Omental fat pad (tissue), 4 donors: ENCODE results near the gene SYK. TPM values are rescaled to one million over a fixed set of nuclear protein-coding genes. Genes with fewer than 3 reads are reported as not detected.

Experiments used
- ATAC-seq: fragments of 150-250 bp; one replicate; pipeline ENCODE4 v1.9.1; 2016; ENCODE audit warnings: mild to moderate bottlenecking, moderate library complexity; ENCODE audit not compliant: low FRiP score
- DNase-seq: peaks from one replicate; pipeline ENCODE4 v3.0.0-alpha.2; 2019; ENCODE audit warnings: low spot score
- total RNA-seq, 4 donors: library from RNA; depleted of rRNA; stranded (reverse); fragments of >200 nt; gene quantifications; one replicate each; pipeline ENCODE4 v1.1.0, GENCODE V29; 2016
- TF ChIP-seq, protein P1 (sequence below), 3 donors: fragments of 450-650 bp; IDR thresholded peaks; one replicate each; pipeline ENCODE4 v1.5.1; 2016 to 2017; ENCODE audit warnings: antibody characterized with exemption in 3 of 3, mild to moderate bottlenecking in 3 of 3, moderate library complexity in 2 of 3

Gene SYK
- total RNA-seq, 4 donors from 2014 or later = 12.4 to 36.1 (median 25.9) TPM

DNA sequence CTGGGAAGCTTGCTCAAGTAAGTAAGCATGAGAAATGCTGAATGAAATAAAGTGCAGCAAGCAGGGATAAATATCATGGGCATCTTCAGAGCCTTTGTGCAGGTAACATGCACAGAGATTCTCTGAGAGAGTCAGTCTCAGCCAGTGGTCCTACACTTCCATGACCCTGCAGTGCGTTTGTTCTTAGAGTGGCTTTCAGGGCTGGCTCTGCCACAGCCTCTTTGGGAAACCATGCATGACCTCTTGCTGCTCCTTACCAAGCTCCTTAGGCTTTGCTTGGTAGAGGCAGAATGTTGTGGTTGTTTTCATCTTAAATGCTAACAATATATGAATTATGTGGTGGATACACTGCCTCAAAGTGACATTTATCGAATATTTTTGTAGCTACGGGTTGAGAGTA, 5.4 kb downstream of the SYK start:
- DNase-seq (no peak), ATAC-seq (no peak)
- TF ChIP-seq, protein P1, sequence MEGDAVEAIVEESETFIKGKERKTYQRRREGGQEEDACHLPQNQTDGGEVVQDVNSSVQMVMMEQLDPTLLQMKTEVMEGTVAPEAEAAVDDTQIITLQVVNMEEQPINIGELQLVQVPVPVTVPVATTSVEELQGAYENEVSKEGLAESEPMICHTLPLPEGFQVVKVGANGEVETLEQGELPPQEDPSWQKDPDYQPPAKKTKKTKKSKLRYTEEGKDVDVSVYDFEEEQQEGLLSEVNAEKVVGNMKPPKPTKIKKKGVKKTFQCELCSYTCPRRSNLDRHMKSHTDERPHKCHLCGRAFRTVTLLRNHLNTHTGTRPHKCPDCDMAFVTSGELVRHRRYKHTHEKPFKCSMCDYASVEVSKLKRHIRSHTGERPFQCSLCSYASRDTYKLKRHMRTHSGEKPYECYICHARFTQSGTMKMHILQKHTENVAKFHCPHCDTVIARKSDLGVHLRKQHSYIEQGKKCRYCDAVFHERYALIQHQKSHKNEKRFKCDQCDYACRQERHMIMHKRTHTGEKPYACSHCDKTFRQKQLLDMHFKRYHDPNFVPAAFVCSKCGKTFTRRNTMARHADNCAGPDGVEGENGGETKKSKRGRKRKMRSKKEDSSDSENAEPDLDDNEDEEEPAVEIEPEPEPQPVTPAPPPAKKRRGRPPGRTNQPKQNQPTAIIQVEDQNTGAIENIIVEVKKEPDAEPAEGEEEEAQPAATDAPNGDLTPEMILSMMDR (IDR thresholded peaks at IDR 0.05) = no peak

DNA sequence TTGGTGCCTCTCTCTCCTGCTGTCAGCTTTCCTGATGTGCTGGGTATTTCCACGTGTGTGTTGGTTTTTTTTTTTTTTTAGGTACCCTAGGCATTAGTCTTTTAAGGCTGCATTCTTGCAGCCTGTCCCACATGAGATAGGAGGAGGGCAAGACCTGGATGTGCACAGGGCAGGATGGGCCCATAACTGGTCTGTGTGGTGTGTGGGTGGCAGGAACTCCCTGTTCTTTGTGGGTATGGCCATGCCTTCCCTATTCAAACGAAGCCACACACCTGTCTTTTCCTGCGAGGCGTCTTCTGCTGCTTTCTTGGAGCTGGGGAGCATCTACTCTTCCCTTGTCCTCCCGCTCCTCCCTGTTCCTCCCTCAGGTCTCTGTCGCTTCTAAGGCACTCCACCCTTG, 6.8 kb downstream of the SYK start:
- DNase-seq (no peak), ATAC-seq (no peak)
- TF ChIP-seq, protein P1 (IDR thresholded peaks at IDR 0.05) = no peak

DNA sequence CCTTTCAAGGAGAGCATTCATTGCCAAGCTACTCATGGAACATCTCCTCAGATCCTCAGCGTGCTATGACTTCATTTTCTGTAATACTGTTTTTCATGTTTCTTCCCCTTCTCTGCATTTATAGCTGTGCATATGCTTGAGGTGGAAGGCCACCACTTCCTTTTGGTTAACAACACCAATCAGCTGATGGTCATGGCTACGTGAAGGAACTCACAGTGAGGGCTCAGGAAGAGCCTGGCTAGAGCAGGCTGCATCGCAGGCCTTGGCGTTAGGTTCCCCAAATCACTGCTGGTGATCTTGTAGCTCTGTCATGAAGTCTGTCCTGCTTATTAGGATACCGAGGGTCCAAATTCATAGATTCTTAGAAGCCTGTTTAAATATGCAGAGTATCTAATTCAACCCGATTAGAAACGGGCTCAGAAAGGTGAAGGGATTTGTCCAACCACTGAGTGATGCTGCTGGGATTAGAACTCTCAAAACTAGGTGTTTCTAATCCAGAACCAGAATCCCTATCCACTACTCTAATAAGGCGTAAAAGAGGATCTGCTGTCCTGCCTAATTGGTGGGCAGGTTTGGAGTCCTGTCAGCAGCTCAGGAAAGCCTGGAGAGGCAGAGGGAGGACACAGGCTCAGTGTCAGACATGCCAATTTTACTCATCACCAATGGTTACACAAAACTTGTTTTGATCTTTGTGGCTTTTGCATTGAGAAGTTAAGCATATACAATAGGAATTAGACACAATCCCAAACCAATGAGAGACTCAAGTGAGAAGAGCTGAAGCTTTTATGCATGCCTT, 7.5 kb downstream of the SYK start:
- DNase-seq (no peak), ATAC-seq (no peak)
- TF ChIP-seq, protein P1 (IDR thresholded peaks at IDR 0.05) = no peak

DNA sequence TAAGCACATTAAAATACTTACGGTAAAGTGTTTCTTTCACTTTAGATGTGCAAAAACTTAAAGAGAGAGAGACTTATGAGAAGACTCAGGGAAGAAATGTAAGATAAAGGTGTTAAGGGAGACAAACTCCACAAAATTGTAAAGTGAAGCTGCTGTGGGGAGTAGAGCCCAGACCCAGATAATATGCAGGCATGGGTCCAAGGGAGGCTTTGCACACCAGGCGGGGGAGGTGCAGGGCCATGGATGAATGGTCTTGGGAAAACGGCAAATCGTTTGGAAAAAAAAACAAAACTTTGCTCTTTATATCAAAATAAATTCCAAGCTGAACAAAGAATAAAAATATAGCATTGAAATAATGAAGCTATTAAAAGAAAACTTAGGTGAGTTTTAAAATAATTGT, 9.1 kb downstream of the SYK start:
- no peak for ATAC-seq
- TF ChIP-seq, protein P1 (IDR thresholded peaks at IDR 0.05) = no peak

DNA sequence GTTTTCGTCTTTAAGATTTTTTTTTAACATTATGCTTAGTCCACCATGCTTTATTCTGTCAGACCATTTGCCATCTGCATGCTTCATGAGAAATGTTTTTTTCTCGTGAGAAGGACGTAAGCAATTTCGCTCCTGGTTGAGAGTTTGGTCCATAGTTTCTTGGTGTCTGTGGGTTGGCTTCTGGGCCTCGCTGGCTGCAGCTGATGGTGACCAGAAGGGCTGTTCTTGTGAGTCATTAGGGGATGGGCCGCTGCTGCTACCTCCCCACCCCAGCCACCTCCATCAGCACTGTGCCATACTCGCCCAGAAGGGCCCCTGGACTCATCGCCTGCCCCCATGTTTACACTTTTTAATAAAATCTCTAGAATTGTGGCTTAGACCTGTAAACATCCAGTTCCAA, 11.4 kb downstream of the SYK start:
- DNase-seq (no peak), ATAC-seq (no peak)
- TF ChIP-seq, protein P1 (IDR thresholded peaks at IDR 0.05) = no peak

More for the DNA sequence above, 9.1 kb downstream of the SYK start:
- no peak for DNase-seq

DNA sequence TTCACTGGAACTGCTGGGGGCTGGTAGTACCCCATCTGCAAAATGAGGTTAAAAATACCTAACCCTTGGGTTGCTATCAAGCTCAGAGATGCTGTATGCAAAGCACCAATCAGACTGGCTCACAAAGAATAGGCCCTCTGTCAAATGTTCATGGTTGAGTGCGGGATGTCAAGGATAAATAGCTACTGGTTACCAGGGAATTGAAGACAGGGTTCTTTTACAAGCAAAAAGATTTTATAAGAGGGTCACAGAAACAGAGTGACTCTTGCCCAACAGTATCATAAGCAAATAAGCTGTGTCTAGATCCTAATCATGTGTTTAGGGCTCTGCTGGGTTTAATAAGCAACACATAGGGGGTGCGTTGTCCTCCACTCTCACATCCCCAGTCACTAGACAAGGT, 11.9 kb downstream of the SYK start:
- ATAC-seq (no peak), DNase-seq (no peak)
- TF ChIP-seq, protein P1 (IDR thresholded peaks at IDR 0.05) = no peak

DNA sequence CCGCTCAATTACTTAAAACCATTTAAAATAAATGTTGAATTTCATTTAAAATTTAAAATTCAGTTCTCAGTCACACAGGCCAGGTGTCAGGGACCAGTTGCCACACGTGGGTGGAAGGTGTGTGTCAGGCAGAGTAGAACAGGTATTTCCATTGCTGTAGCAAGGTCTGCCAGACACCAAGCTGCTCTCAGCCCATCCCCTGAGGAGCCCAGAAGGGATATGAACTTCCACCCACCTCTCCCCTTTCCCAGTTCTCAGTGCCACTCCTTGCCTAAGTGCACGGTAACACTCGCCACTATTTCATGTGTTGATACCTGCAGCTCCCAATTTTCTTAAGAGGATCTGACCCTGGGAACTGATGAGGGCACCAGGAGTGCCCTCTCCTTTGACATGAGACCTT, 12.7 kb downstream of the SYK start:
- TF ChIP-seq, protein P1 (IDR thresholded peaks at IDR 0.05) = no peak
- no peak for ATAC-seq
- DNase-seq = no peak
